ENCODE measurements around the gene ANKRD55. TPM values are rescaled to one million over a fixed set of nuclear protein-coding genes. Genes with fewer than 3 reads are reported as not detected.

Gene ANKRD55
- total RNA-seq, 4 donors from 2014 or later = 0.44 to 0.46 TPM; not detected in 2

DNA sequence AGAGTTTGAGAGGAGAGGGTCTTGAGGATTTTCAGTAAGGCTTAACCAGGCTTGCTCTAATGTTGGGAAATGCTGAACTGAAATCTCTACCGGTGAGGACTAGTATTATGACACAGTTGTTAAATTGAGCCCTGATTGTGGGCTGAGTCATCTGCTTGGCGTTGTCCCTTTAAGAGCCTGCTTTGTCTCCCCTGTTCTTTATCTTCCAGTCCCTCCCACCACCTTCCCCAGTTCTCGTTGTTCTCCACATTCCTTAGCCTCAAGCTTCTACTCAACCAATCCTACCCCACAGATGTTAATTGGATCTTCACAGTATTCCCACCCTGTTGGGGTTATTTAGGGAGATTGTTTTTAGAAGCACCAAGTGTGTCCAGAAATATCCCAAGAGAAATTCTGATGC, 57.6 kb downstream of the ANKRD55 start:
- ATAC-seq (ENCODE audit: low FRiP score) (peak; percentile 69), DNase-seq (ENCODE audit: low spot score) (no peak)
- TF ChIP-seq, protein P1, sequence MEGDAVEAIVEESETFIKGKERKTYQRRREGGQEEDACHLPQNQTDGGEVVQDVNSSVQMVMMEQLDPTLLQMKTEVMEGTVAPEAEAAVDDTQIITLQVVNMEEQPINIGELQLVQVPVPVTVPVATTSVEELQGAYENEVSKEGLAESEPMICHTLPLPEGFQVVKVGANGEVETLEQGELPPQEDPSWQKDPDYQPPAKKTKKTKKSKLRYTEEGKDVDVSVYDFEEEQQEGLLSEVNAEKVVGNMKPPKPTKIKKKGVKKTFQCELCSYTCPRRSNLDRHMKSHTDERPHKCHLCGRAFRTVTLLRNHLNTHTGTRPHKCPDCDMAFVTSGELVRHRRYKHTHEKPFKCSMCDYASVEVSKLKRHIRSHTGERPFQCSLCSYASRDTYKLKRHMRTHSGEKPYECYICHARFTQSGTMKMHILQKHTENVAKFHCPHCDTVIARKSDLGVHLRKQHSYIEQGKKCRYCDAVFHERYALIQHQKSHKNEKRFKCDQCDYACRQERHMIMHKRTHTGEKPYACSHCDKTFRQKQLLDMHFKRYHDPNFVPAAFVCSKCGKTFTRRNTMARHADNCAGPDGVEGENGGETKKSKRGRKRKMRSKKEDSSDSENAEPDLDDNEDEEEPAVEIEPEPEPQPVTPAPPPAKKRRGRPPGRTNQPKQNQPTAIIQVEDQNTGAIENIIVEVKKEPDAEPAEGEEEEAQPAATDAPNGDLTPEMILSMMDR (IDR thresholded peaks at IDR 0.05) = no peak

GRCh38 chr5:56175021-56175420, 58.1 kb downstream of the ANKRD55 start:
- TF ChIP-seq, protein P1 (IDR thresholded peaks at IDR 0.05) = no peak
- no peak for DNase-seq (ENCODE audit: low spot score)
- ATAC-seq (ENCODE audit: low FRiP score) = no peak

GRCh38 chr5:56172241-56172640, 60.9 kb downstream of the ANKRD55 start:
- no peak for DNase-seq (ENCODE audit: low spot score)
- ATAC-seq (ENCODE audit: low FRiP score) = peak; percentile 39
- TF ChIP-seq, protein P1 (IDR thresholded peaks at IDR 0.05) = no peak

DNA sequence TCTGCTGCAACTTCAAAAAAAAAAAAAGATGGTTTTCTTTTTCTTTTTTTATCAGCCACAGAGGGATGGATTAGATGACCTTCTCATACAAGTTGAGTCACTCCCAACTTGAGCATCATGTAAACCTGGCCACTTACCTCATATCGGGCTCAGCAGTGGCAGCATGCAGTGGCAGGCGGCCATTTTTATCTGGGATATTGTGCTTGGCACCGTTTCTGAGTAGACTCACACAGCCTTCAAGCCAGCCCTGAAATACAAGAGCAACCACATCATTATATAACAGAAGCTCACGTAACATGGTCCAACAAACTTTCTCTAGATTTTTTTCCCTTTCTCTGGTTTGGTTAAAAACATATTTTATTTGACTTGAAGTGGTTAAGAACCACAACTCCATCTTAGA, 62.6 kb downstream of the ANKRD55 start:
- DNase-seq (ENCODE audit: low spot score) (no peak), ATAC-seq (ENCODE audit: low FRiP score) (no peak)
- TF ChIP-seq, protein P1 (IDR thresholded peaks at IDR 0.05) = no peak

GRCh38 chr5:56169949-56170348, 63.2 kb downstream of the ANKRD55 start:
- TF ChIP-seq, protein P1 (IDR thresholded peaks at IDR 0.05) = no peak
- no peak for DNase-seq (ENCODE audit: low spot score)
- no peak for ATAC-seq (ENCODE audit: low FRiP score)

GRCh38 chr5:56169281-56169680, 63.8 kb downstream of the ANKRD55 start:
- DNase-seq (ENCODE audit: low spot score) (no peak), ATAC-seq (ENCODE audit: low FRiP score) (no peak)
- TF ChIP-seq, protein P1 (IDR thresholded peaks at IDR 0.05) = no peak

DNA sequence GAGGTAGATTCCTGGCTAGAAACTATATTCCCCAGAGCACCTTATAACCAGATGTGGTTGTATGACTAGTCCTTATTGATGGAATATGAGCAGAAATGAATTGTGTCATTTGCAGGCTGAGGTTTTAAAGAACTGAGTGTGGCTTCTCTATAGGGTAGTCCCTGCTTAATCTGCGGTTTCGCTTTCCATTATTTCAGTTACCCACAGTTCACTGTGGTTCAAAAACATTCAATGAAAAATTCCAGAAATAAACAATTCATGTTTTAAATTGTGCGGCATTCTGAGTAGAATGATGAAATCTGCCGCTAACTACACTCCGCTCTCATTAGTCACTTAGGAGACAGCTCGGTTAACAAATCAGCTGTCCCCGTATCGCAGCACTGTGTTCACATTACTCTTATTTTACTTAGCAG, 65.1 kb downstream of the ANKRD55 start:
- ATAC-seq (ENCODE audit: low FRiP score) (no peak), DNase-seq (ENCODE audit: low spot score) (no peak)
- TF ChIP-seq, protein P1 (IDR thresholded peaks at IDR 0.05) = no peak
